CD4-positive, alpha-beta T cell (primary cell): ENCODE results near the gene KDM8. TPM values are rescaled to one million over a fixed set of nuclear protein-coding genes. Genes with fewer than 3 reads are reported as not detected.

Experiments used
- ATAC-seq: fragments of 200-7000 bp; cut with Tn5 transposase; one replicate; pipeline ENCODE4 v1.10.0; 2022; ENCODE audit warnings: mild to moderate bottlenecking; ENCODE audit not compliant: poor library complexity
- CTCF ChIA-PET: fragments of 350-600 bp; sonication (Branson Sonifier 250); formaldehyde crosslinking; loops from one replicate; lab custom pipeline; 2021; ENCODE audit warnings: antibody characterized with exemption, inconsistent platforms; lab: Charles Lee
- POLR2A ChIA-PET: fragments of 350-600 bp; sonication (Branson Sonifier 250); formaldehyde crosslinking; loops from one replicate; lab custom pipeline; 2021; ENCODE audit warnings: antibody characterized with exemption, inconsistent platforms; lab: Charles Lee
- DNase-seq, 14 experiments: peaks; one replicate each; pipeline ENCODE4 v3.0.0-alpha.2; 2013 to 2020; ENCODE audit warnings: mixed read lengths in 2 of 14
- H3K27ac ChIP-seq, 2 donors: one replicate each; pipeline versions ENCODE4 v1.5.1 to v1.7.0; 2013; ENCODE audit warnings: low read length in 2 of 2, low read depth in 1 of 2, mild to moderate bottlenecking in 1 of 2
- H3K27me3 ChIP-seq, 2 experiments: 1 replicate in 1 of 2; 2 replicates in 1 of 2; pipeline versions ENCODE4 v1.6.1 to v1.7.0; 2013; ENCODE audit warnings: low read length in 2 of 2, control low read depth in 1 of 2, mild to moderate bottlenecking in 1 of 2, moderate library complexity in 1 of 2; ENCODE audit not compliant: insufficient read depth in 2 of 2, control insufficient read depth in 1 of 2
- H3K36me3 ChIP-seq: one replicate; pipeline ENCODE4 v1.6.1; 2013; ENCODE audit warnings: low read length, control low read depth; ENCODE audit not compliant: insufficient read depth
- H3K4me1 ChIP-seq: one replicate; pipeline ENCODE4 v1.6.1; 2013; ENCODE audit warnings: low read length, control low read depth; ENCODE audit not compliant: insufficient read depth
- H3K4me3 ChIP-seq: one replicate; pipeline ENCODE4 v1.5.1; 2013; ENCODE audit warnings: mild to moderate bottlenecking, low read length, moderate library complexity
- H3K9me3 ChIP-seq, 2 experiments: 1 replicate in 1 of 2; 2 replicates in 1 of 2; pipeline versions ENCODE4 v1.6.1 to v1.7.0; 2013; ENCODE audit warnings: low read length in 2 of 2, mild to moderate bottlenecking in 2 of 2, control low read depth in 1 of 2, moderate library complexity in 1 of 2; ENCODE audit not compliant: control insufficient read depth in 1 of 2, insufficient read depth in 1 of 2
- H3K27ac Mint-ChIP-seq: one replicate; pipeline ENCODE4 v1.8.0; 2020; ENCODE audit warnings: mixed read lengths
- H3K27me3 Mint-ChIP-seq: one replicate; pipeline ENCODE4 v1.8.0; 2021; ENCODE audit warnings: mixed read lengths
- H3K36me3 Mint-ChIP-seq: one replicate; pipeline ENCODE4 v1.8.0; 2021; ENCODE audit warnings: low read depth, mixed read lengths
- H3K4me1 Mint-ChIP-seq: one replicate; pipeline ENCODE4 v1.8.0; 2021; ENCODE audit warnings: low read depth, mixed read lengths
- H3K4me3 Mint-ChIP-seq: one replicate; pipeline ENCODE4 v1.8.0; 2020; ENCODE audit warnings: mild to moderate bottlenecking, mixed read lengths
- H3K9me3 Mint-ChIP-seq: one replicate; pipeline ENCODE4 v1.8.0; 2020; ENCODE audit warnings: mixed read lengths
- CTCF ChIP-seq: fragments of 200-600 bp; IDR thresholded peaks from one replicate; pipeline ENCODE4 v1.8.0; 2022; ENCODE audit warnings: antibody characterized with exemption, mild to moderate bottlenecking
- intact Hi-C, 2 experiments: fragments of 100-400 bp; cut with DNase I in 1 of 2; cut with micrococcal nuclease in 1 of 2; formaldehyde crosslinking; loops; one replicate each; pipeline versions ENCODE4 v1.15.1 to v1.9.0; 2023 to 2025; cut with DNase I, micrococcal nuclease
- total RNA-seq, 174 experiments: library from RNA in 2 of 174; stranded (reverse) in 2 of 174; gene quantifications; one replicate each; pipeline ENCODE4 v1.2.3 and lab custom pipeline; 2021 to 2026

KDM8 gene
- total RNA-seq, 2 experiments from 2014 or later, result 15.1 to 17.3 TPM

DNA sequence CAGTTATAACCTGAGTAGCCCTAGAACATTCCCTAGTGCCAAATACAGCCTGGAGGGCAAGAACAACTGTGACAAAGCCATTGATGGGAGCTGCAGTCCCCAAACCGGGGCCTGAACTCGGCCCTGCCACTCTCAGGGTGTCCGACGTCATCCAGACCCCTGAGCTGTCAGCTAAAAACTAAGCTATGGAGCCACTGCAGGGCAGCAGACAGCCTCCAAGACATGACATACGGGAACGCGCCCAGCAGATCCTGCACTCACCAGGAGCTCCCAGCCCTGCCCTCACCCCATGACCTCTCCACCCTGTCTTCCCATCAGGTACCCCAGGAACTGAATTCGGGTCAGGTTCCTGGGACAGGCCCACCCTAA is 28.4 kb downstream of the KDM8 start:
- CTCF ChIA-PET, result interaction anchor here (0.7 to 7.3 kb wide), 8 partner anchors 28 to 225 kb away, joined by 3 to 105 read pairs (median 4); partner anchors contain the start of gene KDM8

DNA sequence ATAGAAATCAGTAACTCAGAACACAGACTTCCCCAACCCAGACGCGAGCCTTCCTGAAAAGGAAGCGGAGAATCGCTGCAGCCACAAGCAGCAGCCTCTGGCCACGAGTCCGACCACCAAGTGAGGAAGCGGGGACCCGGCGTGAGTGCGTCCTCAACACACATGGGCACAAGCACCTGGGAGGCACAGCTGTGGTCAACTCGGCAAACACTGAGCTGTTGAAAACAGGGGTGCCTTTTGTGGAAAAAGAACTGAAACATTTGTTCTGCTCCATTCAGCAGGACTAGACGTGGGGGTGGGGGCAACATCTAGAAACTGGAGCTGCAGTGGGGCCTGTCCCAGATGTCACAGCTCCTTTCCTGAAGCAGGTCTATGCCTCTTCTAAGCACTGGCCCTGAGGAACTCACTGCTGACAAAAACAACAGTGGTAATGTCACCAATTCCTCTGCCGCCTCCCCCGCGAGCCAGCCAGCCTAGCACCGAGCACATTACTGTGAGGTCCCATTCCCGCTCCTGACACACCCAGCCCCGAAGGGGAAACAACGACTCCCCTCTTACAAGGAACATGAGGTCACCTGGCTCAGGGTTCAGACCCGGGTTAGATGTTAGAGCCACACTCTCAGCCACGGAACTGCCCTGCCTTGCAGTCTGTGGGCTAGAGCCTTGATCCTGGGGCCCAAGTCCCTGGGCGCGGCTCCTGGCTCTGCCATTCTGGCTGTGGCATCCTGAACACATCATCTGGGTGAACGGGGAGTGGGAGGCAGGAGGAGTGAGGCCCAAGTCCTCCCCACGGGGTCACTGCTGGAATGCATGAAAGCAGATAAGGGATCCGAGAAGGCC is 29.0 kb downstream of the KDM8 start:
- Mint-ChIP-seq H3K4me1 (peaks cover 79% of the 10 kb centered on the region), H3K4me3 (peak overlapping the region; percentile 80), H3K36me3 (peaks cover 20% of the 10 kb centered on the region), H3K27me3 (no peaks in the 10 kb centered on the region), H3K27ac (peak overlapping the region; percentile 95), H3K9me3 (no peaks in the 10 kb centered on the region)
- DNase-seq, result peak in 11 of 14 experiments; percentile 12 to 58 (median 36)
- POLR2A ChIA-PET, result interaction anchor here (0.6 to 11.7 kb wide), 10 partner anchors 8 to 174 kb away, joined by 3 to 145 read pairs (median 12); partner anchors contain the start of gene KDM8
- CTCF ChIA-PET, result interaction anchor here (0.7 to 7.3 kb wide), 6 partner anchors 53 to 218 kb away, joined by 3 to 105 read pairs (median 31); no protein-coding TSS in a partner anchor
- H3K27me3 ChIP-seq, result no peaks in the 10 kb centered on the region
- intact Hi-C loops, result loop anchor here in 1 of 2 experiments (5.0 kb wide), 2 partner anchors 35 to 55 kb away; no protein-coding TSS in a partner anchor
- H3K4me3 ChIP-seq, result peak overlapping the region; percentile 19
- H3K36me3 ChIP-seq, result peaks cover 6% of the 10 kb centered on the region
- no peaks in the 10 kb centered on the region for H3K9me3 ChIP-seq
- ATAC-seq, result no peak
- TF ChIP-seq CTCF, result no peak
- peak overlapping the region; percentile 94 to 95 for H3K27ac ChIP-seq
- H3K4me1 ChIP-seq, result peaks cover 92% of the 10 kb centered on the region

More for the DNA sequence above, 28.4 kb downstream of the KDM8 start:
- POLR2A ChIA-PET, result interaction anchor here (0.6 to 11.7 kb wide), 17 partner anchors 9 to 233 kb away, joined by 3 to 145 read pairs (median 7); partner anchors contain the start of genes IL21R, KDM8 and NSMCE1
- H3K4me1 Mint-ChIP-seq, result peaks cover 79% of the 10 kb centered on the region
- no peaks in the 10 kb centered on the region for H3K9me3 ChIP-seq
- H3K4me3 Mint-ChIP-seq, result peak overlapping the region; percentile 80
- peak overlapping the region; percentile 95 for H3K27ac Mint-ChIP-seq
- peaks cover 12% of the 10 kb centered on the region for H3K36me3 ChIP-seq
- H3K4me3 ChIP-seq, result peak overlapping the region; percentile 18
- H3K36me3 Mint-ChIP-seq, result peaks cover 24% of the 10 kb centered on the region
- no peaks in the 10 kb centered on the region for H3K27me3 ChIP-seq
- TF ChIP-seq CTCF, result no peak
- no peaks in the 10 kb centered on the region for H3K9me3 Mint-ChIP-seq
- H3K4me1 ChIP-seq, result peaks cover 91% of the 10 kb centered on the region
- intact Hi-C loops, result loop anchor here in 1 of 2 experiments (2.0 to 5.0 kb wide), 3 partner anchors 34 to 225 kb away; no protein-coding TSS in a partner anchor
- DNase-seq (no peak), ATAC-seq (no peak)
- peak overlapping the region; percentile 94 to 95 for H3K27ac ChIP-seq
- H3K27me3 Mint-ChIP-seq, result no peaks in the 10 kb centered on the region

DNA sequence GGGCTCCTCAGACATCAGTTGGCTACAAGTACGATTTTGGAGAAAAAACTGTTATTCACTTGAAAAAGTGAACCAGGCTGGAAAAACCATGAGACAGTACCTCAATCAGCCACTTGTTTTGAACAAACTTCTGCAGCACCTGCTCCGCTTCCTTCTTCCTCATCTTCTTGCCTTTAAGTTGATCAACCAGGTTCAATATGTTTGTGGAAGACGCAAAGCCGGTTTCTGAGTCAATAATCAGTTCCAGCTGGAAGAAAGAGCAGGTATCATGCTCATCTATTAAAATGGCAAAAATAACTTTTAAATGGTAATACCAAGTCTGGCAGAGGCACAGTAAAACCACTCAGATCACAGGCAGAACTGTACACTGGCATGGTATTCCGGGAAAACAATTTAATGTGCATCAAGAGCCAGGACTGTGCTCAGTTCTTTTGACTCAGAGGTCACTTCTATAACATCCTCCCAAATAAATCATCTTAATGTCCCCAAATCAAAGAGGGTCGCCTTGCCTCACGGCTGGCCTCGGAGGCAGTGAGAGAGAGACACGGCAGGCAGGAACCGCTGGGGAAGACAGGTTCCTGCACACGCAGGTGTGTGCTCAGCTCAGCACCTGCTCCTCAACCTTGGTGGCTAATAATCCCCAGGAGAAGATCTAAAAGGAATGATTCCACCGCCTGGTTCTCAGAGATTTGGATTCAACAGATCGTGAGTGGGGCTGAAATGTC is 29.7 kb downstream of the KDM8 start:
- peaks cover 20% of the 10 kb centered on the region for H3K36me3 Mint-ChIP-seq
- DNase-seq, result peak in 5 of 14 experiments; percentile 11 to 50 (median 39)
- peak; percentile 24 for TF ChIP-seq CTCF
- H3K4me1 Mint-ChIP-seq, result peaks cover 86% of the 10 kb centered on the region
- H3K4me1 ChIP-seq, result peaks cover 98% of the 10 kb centered on the region
- ChIA-PET CTCF (interaction anchor here (2.7 to 7.3 kb wide), 5 partner anchors 29 to 173 kb away, joined by 22 to 105 read pairs (median 57); partner anchors contain the start of gene KDM8), POLR2A (interaction anchor here (0.5 to 11.7 kb wide), 9 partner anchors 11 to 145 kb away, joined by 3 to 145 read pairs (median 19); partner anchors contain the start of gene KDM8)
- H3K9me3 ChIP-seq, result no peaks in the 10 kb centered on the region
- peak overlapping the region; percentile 80 for H3K4me3 Mint-ChIP-seq
- no peaks in the 10 kb centered on the region for H3K27me3 Mint-ChIP-seq
- H3K36me3 ChIP-seq, result peaks cover 5% of the 10 kb centered on the region
- intact Hi-C loops, result loop anchor here in 1 of 2 experiments (5.0 kb wide), 2 partner anchors 36 to 56 kb away; no protein-coding TSS in a partner anchor
- H3K27ac Mint-ChIP-seq, result peak overlapping the region; percentile 95
- H3K27me3 ChIP-seq, result no peaks in the 10 kb centered on the region
- no peaks in the 10 kb centered on the region for H3K9me3 Mint-ChIP-seq
- no peak for ATAC-seq
- H3K4me3 ChIP-seq, result peak overlapping the region; percentile 19
- peak overlapping the region; percentile 94 to 95 for H3K27ac ChIP-seq
